T-helper 1 cell treated with Interleukin-12 subunit alpha and Interleukin-12 subunit beta and Interleukin-4 antibody, amounts not matched to agents 30 ng/mL and 1 ng/mL, for 36 hours (primary cell): ENCODE measurements around the gene EGLN1. TPM values are rescaled to one million over a fixed set of nuclear protein-coding genes. Genes with fewer than 3 reads are reported as not detected.

Source experiments
- intact Hi-C: fragments of 100-400 bp; cut with micrococcal nuclease; formaldehyde crosslinking; loops from one replicate; pipeline ENCODE4 v1.15.1; 2024
- total RNA-seq: library from RNA; stranded (reverse); gene quantifications from 2 replicates; pipeline ENCODE4 v1.2.3, GENCODE V29; 2022

EGLN1 gene
- total RNA-seq, 1 donor from 2014 or later, result 20.8 TPM

- intact Hi-C loops, result loop anchor here (2.0 to 5.0 kb wide), 5 partner anchors 467 to 1994 kb away; partner anchors contain the start of genes C1orf198, CCSAP, COG2 and NTPCR
These were observed 86.2 kb downstream of the EGLN1 start for GRCh38 chr1:231335663-231336602.

- intact Hi-C loops, result loop anchor here (5.0 kb wide), 1 partner anchor 1993 kb away; the partner anchor contains the start of gene CCSAP
These were observed 87.1 kb downstream of the EGLN1 start for GRCh38 chr1:231334952-231335351.

GRCh38 chr1:231334079-231334666, 87.9 kb downstream of the EGLN1 start:
- intact Hi-C loops, result no loop called here

GRCh38 chr1:231332761-231333160, 89.3 kb downstream of the EGLN1 start:
- intact Hi-C loops, result no loop called here

- intact Hi-C loops, result no loop called here
These were observed 92.6 kb downstream of the EGLN1 start for GRCh38 chr1:231329483-231329882.

- intact Hi-C loops, result no loop called here
These were observed 94.5 kb downstream of the EGLN1 start for GRCh38 chr1:231327617-231328016.

- intact Hi-C loops, result no loop called here
These were observed 95.8 kb downstream of the EGLN1 start for GRCh38 chr1:231326248-231326647.

- intact Hi-C loops, result no loop called here
These were observed 97.4 kb downstream of the EGLN1 start for GRCh38 chr1:231324660-231325059.

- intact Hi-C loops, result no loop called here
These were observed 99.1 kb downstream of the EGLN1 start for GRCh38 chr1:231322880-231323530.

GRCh38 chr1:231319080-231319479, 103.0 kb downstream of the EGLN1 start:
- intact Hi-C loops, result no loop called here

GRCh38 chr1:231318568-231318967, 103.5 kb downstream of the EGLN1 start:
- intact Hi-C loops, result no loop called here

- intact Hi-C loops, result no loop called here
These were observed 104.1 kb downstream of the EGLN1 start for GRCh38 chr1:231318015-231318355.

GRCh38 chr1:231317306-231318014, 104.6 kb downstream of the EGLN1 start:
- intact Hi-C loops, result no loop called here

GRCh38 chr1:231315887-231316286, 106.2 kb downstream of the EGLN1 start:
- intact Hi-C loops, result loop anchor here (1.0 kb wide), 2 partner anchors 274 to 288 kb away; no protein-coding TSS in a partner anchor

Other genes with a start within 250 kb of the EGLN1 start
- 41.9 and 42.1 TPM in 2 replicates for gene GNPAT, start 181.1 kb downstream of the EGLN1 start, total RNA-seq
- 22.6 and 23.5 TPM in 2 replicates for gene EXOC8, start 84.4 kb downstream of the EGLN1 start, total RNA-seq
- 18.9 and 19.9 TPM in 2 replicates for gene SPRTN, start 84.0 kb downstream of the EGLN1 start, total RNA-seq
- gene TSNAX, start 106.4 kb upstream of the EGLN1 start, total RNA-seq, result 36.9 and 39.2 TPM in 2 replicates
- 14.0 and 14.9 TPM in 2 replicates for gene DISC1, start 204.5 kb upstream of the EGLN1 start, total RNA-seq